T-helper 2 cell treated with Interferon-gamma antibody and Interleukin-4, amounts not matched to agents 100 ng/mL and 5 ng/mL, for 36 hours (primary cell): ENCODE measurements around the gene PHACTR4. TPM values are rescaled to one million over a fixed set of nuclear protein-coding genes. Genes with fewer than 3 reads are reported as not detected.
"Not testable (repeated sequence)": the region's sequence is repeated elsewhere in the genome, so short reads cannot be mapped to it uniquely, and the experiment has no call there.

Experiments
- intact Hi-C: fragments of 100-400 bp; cut with micrococcal nuclease; formaldehyde crosslinking; loops from one replicate; pipeline ENCODE4 v1.15.1; 2023
- total RNA-seq: library from RNA; stranded (reverse); gene quantifications from 2 replicates; pipeline ENCODE4 v1.2.3, GENCODE V29; 2022

Gene PHACTR4
- total RNA-seq, 1 donor from 2014 or later = 32.4 TPM

GRCh38 chr1:28518745-28519341 lies 149.3 kb downstream of the PHACTR4 start:
- intact Hi-C loops = loop anchor here (2.0 kb wide), 6 partner anchors 14 to 358 kb away; partner anchors contain the start of genes TRNAU1AP and YTHDF2

- intact Hi-C loops = loop anchor here (2.0 kb wide), 6 partner anchors 15 to 357 kb away; partner anchors contain the start of genes TRNAU1AP and YTHDF2
These were observed 150.6 kb downstream of the PHACTR4 start for GRCh38 chr1:28519946-28520725.

GRCh38 chr1:28520796-28521195 lies 151.3 kb downstream of the PHACTR4 start:
- intact Hi-C loops = not testable (repeated sequence)

GRCh38 chr1:28521502-28522164 lies 152.1 kb downstream of the PHACTR4 start:
- intact Hi-C loops = no loop called here

GRCh38 chr1:28522537-28522936 lies 153.0 kb downstream of the PHACTR4 start:
- intact Hi-C loops = not testable (repeated sequence)

GRCh38 chr1:28525002-28525642 lies 155.6 kb downstream of the PHACTR4 start:
- intact Hi-C loops = not testable (repeated sequence)

- intact Hi-C loops = no loop called here
These were observed 157.3 kb downstream of the PHACTR4 start for GRCh38 chr1:28526886-28527285.

GRCh38 chr1:28530456-28530855 lies 160.9 kb downstream of the PHACTR4 start:
- intact Hi-C loops = no loop called here

GRCh38 chr1:28534671-28535070 lies 165.1 kb downstream of the PHACTR4 start:
- intact Hi-C loops = no loop called here

GRCh38 chr1:28535180-28535579 lies 165.6 kb downstream of the PHACTR4 start:
- intact Hi-C loops = no loop called here

GRCh38 chr1:28537457-28538199 lies 168.1 kb downstream of the PHACTR4 start:
- intact Hi-C loops = no loop called here

GRCh38 chr1:28538286-28538685 lies 168.7 kb downstream of the PHACTR4 start:
- intact Hi-C loops = no loop called here

- intact Hi-C loops = no loop called here
These were observed 171.1 kb downstream of the PHACTR4 start for GRCh38 chr1:28540651-28541050.

- intact Hi-C loops = not testable (repeated sequence)
These were observed 172.0 kb downstream of the PHACTR4 start for GRCh38 chr1:28541414-28542015.

- intact Hi-C loops = no loop called here
These were observed 175.7 kb downstream of the PHACTR4 start for GRCh38 chr1:28545246-28545628.

GRCh38 chr1:28548318-28548717 lies 178.8 kb downstream of the PHACTR4 start:
- intact Hi-C loops = no loop called here
